ENCODE data around the gene CHCHD6.

The CHCHD6 gene

GRCh38 chr3:126896968-126897367, 192.9 kb downstream of the CHCHD6 start:
- DNase-seq (ENCODE audit: low read depth), result no peak

GRCh38 chr3:126897943-126898342, 193.9 kb downstream of the CHCHD6 start:
- DNase-seq (ENCODE audit: low read depth), result no peak

- no peak for DNase-seq (ENCODE audit: low read depth)
These were observed 197.0 kb downstream of the CHCHD6 start for GRCh38 chr3:126900859-126901540.

DNA sequence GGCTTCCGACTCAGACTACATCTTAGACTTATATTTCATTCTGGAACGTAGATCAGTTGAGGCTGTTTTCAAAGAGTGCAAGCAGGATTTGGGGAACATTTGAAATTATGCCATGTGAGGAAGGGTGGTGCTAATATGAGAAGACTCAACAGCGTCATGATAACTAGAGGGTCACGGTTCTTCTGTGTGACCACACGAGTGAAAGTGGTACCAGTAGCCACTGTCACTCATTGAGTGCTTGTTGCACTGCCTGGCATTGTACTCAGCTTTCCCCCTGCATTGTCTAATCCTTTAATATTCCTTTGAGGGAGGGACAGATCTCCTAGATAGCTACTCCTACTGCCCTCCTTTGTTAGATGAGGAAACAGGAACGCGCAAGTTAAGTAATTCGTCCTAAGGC, 197.6 kb downstream of the CHCHD6 start:
- no peak for DNase-seq (ENCODE audit: low read depth)

DNA sequence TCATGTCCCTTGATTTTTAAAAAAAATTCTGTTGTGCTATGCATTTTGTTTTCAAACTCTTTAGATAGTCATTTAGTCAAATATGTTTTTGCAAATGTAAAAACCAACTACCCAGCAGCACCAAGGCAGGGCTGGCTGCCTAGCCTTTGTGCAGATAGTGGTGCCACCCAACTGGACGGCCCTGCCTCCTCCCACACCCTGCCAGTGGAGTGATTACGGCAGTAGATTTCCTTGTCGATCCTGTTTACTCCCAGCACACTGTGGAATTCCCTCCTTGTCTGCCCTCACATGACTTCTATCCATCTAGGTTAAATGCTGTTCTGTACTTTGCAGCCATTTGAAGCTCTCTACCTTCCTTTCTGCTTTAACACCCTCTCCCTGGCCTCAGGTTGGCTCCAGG, 199.5 kb downstream of the CHCHD6 start:
- DNase-seq (ENCODE audit: low read depth), result no peak

DNA sequence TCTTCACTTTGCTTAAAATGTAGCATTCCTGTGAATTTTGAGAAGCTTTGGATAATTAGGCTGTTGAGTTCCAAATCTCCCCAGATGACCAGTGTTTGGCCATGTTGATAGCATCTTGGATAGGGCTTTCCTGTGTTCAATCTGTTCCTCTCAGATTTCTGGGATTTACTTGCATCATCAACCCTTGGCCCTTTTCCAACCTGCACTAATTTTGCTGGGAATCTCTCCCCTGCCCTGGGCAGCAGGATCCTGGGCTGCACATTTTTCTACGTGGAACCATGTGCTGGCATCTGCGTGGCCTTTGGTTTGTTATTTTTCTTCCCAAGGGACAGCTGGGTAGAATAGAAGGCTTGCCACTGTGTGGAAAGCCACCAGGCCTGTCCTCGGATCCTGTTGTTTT, 203.5 kb downstream of the CHCHD6 start:
- DNase-seq (ENCODE audit: low read depth), result no peak

DNA sequence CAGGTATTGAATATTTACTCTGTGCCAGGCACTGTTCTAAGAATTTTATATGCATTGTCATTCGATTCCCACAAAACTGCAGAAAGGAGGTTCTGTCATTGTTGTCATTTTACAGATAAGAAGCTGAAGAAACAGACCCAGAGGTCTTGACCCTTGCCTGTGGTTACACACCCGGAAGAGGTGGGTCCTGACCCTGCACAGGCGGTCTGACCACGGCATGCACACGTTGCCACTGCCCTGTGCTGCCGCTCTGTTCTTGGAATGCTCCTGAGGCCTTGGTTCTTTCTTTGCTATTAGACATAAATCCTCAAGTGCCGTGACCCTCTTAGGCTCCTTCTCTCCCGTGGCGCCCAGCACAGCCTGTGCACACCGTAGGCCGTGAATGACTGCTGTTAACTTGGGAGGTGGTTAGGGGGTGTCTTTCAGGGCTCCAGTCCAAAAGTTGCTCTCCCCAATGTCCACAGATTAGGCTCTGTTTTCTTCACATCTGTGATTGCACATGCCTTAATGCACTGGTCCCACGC, 204.8 kb downstream of the CHCHD6 start:
- no peak for DNase-seq (ENCODE audit: low read depth)

DNA sequence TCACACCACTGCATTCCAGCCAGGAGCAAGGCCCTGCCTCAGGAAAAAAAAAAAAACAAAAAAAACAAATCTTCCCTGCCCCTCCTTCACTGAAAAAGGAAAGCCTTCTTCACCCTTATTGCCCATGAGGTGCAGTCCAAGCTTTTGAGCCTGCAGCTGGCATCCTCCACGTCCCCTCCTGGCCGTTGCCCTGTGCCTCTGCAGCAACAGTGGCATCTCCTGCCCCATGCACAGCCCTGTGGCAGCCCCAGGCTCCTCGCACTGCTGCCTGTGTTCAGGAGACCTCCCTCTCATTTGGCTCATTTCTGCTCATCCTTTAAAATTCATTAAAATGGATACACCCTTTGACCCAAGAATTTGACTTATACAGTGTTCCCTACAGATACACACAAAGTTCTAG, 206.2 kb downstream of the CHCHD6 start:
- DNase-seq (ENCODE audit: low read depth), result no peak

DNA sequence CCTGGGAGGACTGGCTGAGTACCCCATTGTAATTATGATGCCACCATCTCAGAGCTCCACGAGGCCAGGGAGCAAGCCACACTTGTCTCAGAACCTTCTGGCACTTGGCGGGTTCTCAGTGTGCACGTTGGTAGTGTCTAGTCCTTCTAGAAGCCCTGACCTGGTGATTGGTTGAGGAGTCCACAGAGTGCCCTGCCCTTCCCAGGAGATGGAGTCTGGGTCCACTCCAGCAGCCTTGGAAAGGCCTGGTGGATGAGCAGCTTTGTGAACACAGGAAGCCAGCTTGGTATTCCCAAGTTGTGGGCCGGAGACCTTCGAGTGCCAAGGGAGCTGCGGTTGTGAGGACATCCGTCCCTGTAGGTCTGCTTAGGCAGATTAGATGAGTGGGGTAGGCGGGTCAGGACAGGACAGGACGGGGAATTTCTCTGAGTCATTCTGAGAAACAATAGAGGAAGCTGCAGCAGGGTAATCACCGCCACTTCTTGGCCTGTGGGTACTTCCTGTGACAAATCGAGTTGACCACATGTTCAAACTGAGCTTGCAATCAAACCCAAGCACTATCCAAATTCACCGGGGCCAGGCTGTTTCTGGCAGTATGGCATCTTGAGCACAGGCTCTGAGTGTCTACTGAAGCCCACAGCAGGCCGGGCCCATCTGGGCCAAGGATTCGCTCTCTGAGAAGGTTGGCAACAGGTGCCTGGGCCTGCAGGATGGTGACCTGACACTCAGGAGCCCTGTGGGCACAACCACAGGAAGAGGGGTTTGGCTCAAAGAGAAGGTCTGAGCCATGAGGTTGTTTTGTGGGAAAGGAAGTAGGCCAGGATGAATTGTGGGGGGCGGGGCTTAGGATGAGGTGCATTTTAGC, 207.4 kb downstream of the CHCHD6 start:
- peak; percentile 27 for DNase-seq (ENCODE audit: low read depth)

DNA sequence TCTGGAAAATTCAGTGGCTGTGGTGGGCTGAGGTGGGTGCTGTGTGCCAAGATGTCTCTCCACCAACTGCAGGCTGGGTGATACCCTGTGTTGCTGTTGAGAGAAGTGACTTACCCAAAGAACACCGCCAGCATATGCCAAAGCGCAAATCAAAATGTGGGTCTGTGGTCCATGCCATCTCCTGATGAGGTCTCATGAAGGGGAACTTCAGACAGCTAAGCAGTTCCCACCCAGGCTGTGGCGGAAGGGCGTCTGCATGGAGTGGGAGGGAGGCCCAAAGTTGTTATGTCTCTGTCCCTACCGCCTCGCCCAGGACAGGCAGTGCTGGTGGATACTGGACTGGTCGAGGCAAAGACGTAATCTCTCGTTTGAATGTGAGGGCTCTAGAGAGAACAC, 208.0 kb downstream of the CHCHD6 start:
- no peak for DNase-seq (ENCODE audit: low read depth)

DNA sequence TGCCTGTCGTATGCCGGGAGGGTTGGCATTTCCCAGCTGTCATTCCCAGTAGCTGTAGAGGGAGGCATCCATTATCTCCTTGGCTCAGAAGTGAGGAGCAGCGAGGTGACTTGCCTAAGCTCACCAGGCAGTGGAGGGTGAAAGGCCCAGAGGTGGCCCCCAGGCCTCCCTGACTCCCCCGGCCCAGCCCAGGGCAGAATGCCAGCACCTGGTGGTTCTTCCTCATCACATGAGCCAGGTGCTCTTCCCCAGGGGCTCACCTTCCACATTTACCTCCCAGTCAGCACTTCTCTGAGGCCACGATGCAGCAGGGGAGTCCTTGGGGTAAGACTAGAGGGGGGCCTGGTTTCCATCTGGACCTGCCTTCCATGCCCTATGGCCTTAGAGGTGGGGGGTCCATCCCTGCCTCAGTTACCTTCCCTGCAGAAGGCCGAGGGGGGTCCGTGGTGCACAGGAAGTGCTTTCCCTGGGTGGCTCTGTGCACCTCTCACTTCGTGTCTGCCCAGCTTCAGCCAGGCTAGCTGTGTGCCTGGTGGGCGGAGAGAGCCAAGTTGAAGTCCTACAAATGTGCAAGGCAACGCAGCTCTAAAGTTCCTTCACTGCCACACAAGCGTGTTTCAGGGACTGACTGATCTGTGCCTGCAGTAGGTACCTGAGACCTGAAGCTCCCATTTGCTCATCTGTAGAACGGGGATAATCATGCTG, 208.6 kb downstream of the CHCHD6 start:
- no peak for DNase-seq (ENCODE audit: low read depth)

- no peak for DNase-seq (ENCODE audit: low read depth)
These were observed 209.5 kb downstream of the CHCHD6 start for GRCh38 chr3:126913524-126913923.

- DNase-seq (ENCODE audit: low read depth), result no peak
These were observed 210.2 kb downstream of the CHCHD6 start for GRCh38 chr3:126914226-126914625.

GRCh38 chr3:126915015-126915414, 211.0 kb downstream of the CHCHD6 start:
- DNase-seq (ENCODE audit: low read depth), result no peak

DNA sequence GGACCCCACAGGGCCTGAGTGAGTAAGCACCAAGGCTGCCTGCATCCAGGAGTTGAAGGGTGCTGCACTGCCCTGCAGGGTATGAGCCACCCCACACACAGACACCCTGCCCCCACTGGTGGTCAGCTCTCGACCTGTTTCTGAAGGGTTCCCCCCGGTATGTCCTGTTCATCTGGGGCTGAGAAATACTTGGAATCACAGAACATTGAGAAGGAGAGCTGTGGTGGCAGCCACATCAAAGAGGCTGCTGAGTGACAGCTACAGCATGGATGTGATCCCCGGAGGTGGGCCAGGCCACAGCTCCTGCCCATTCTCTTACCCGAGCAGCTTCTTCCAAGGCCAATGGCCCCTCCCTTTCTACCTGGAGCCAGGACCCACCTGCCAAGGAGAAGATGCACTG, 212.5 kb downstream of the CHCHD6 start:
- DNase-seq (ENCODE audit: low read depth), result no peak

DNA sequence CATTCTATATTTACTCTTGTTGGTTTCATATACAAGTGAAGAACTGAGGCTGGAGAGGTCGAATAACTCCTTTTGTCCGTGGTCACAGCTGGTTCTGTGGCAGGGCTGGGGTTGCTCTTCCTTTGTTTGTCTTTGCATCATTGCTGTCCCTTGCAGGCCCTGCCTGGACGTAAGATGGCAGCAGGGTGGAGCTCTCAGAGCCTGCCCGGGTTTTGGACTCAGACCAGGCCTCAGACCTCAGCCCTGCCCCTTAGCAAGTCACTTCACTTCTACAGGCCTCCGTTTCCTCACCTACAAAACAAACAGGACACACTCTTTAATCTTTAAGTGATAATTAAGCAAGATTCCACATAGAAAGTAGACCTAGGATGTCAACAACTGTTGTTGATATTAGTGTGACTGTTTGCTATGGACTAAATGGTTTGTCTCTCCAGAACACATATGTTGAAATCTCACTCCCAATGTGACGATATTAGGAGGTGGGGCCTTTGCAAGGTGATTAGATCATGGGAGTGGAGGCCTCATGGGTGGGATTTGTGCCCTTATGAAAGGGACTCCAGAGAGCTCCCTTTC, 213.3 kb downstream of the CHCHD6 start:
- no peak for DNase-seq (ENCODE audit: low read depth)

DNA sequence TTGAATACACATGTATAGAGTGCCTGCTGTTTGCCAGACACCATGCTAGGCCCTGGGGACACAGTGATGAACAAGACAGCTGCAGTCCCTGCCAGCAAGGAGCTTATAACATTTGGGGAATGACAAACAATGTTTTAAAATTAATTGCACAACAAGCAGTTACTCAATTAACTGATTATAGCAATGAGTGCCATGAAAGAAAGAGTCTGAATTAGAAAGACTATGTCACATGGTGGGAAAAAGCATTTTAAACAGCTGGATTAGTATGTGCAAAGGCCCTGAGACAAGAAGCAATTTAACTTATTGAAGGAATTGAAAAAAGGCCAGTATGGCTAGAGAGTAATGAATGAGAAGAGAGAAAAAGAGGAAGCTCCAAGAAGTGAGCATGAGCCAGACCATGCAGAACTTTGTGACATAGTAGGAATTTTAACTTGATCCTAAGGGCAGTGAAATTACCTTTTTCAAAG, 214.3 kb downstream of the CHCHD6 start:
- no peak for DNase-seq (ENCODE audit: low read depth)

DNA sequence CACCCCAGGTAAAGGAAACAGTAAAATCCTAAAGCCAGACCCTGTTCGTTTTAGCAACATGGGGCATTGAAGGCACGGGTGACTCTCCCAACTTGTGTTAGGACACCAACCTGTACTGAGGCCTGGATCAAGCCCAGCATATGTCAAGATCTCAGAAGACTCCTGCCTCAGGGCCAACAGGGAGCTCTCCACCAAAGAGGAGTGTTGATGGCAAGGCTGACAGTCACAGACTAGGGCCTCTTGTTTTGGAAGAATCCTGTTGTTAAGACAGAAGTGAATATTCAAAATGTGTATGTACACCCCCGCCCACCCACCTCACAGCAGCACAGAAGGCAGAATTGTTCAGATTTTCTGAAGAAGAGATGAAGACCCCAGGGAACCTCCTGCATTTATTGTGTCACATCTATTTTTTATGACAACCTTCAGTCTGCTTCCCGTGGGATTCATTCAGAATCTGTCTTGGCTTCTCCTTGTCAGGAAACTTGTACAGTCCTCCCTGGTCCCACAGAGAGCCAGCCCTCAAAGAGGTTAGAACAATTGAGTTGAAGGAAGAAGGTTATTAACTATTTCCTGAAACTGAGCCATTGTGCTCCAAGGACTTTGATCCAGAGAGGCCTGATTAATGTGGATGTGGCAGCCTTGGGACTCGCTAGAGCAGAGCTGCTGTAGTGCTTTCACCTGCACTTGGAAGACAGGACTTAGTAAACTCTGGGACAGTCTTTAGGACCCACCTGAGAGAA, 217.2 kb downstream of the CHCHD6 start:
- DNase-seq (ENCODE audit: low read depth), result no peak

DNA sequence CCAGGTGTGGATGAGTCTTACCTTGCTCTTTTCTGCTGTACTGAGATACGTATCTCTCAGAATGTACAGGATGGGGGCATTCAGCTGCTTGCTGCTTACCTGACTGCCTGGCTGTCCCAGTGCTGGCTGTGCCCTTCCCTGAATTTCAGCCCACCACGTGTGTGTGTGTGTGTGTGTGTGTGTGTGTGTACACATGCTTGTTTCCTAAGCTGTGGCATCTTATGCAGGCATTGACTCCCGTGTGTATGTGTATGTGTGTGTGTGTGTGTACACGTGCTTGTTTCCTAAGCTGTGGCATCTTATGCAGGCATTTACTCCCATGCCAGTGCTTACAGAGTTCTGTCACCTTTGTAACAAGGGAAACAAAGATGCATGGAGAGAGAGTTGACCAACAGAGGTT, 218.4 kb downstream of the CHCHD6 start:
- no peak for DNase-seq (ENCODE audit: low read depth)

DNA sequence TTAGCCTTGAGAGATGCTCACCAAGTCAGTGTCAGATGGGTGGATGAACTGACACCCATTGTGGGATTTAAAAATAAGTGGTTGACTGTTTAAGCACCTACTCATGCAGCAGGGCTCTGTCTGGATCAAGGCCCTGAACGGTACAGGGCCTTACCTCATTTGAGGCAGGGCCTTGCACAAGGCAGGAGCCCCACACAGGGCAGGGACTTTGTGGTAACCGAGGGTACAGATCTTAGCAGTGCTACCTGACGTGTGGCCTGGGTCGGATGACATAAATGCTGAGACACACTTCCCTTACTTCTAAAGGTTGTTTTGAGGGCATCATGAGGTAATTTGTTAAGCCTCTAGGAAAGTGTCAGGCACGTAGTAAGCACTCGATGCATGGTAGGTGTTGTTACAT, 219.4 kb downstream of the CHCHD6 start:
- no peak for DNase-seq (ENCODE audit: low read depth)

DNA sequence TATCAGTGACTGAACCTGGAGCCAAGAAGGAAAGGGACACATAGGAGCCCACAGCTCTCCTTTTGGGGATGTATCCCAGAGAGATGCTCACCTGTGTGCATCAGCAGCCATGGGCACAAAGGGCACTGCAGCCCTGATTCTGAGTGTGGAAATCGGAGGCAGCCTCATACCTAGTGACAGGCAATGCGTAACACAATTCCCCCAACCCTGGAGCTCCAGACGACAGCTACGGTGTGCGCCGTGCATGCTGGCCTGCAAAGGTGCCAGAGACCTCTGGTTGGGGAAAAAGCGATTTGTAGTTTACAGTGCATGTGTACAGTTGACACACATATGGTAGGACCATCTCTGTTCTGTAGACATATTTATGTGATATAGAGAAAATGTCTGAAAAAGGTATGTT, 219.9 kb downstream of the CHCHD6 start:
- no peak for DNase-seq (ENCODE audit: low read depth)

DNA sequence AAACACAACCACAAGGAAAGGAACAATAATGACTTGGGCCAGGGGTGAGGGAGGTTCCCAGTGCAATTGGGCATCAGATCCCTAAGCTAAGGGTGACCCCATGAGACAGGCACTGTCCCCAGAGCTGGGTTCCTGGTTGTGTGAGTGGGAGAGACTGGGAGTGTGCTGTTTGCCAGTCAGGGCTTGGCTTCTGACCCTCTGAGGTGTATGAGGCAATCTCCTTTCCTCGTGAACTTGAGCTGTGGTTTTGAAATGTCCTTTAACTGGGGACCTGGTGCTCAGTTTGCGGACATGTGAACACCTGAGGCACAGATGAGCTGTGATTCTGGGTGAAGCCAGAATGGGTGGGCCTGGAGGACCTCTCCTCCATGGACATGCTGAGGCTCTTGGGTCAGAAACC, 220.4 kb downstream of the CHCHD6 start:
- no peak for DNase-seq (ENCODE audit: low read depth)

Data from stimulated activated CD8-positive, alpha-beta memory T cell treated with anti-CD3 and anti-CD28 coated beads, Interleukin-7, amount 100 ng/mL, for 24 hours (primary cell).